Fibroblast of villous mesenchyme (primary cell): ENCODE results near the gene COL3A1. TPM values are rescaled to one million over a fixed set of nuclear protein-coding genes. Genes with fewer than 3 reads are reported as not detected.

Experiments
- DNase-seq: peaks from one replicate; pipeline ENCODE4 v3.0.0-alpha.2; 2010; ENCODE audit warnings: low read depth
- H3K4me3 ChIP-seq: 2 replicates; pipeline ENCODE4 v1.5.1; 2011; ENCODE audit warnings: low read depth, mild to moderate bottlenecking, low read length
- total RNA-seq: library from RNA; depleted of rRNA; stranded (reverse); fragments of >200 nt; gene quantifications from 2 replicates; pipeline ENCODE4 v1.2.3, GENCODE V29; 2012
- TF ChIP-seq, protein P1 (sequence below): IDR thresholded peaks from 2 replicates; pipeline ENCODE4 v1.5.1; 2012; ENCODE audit warnings: low read depth, mild to moderate bottlenecking, low read length; ENCODE audit not compliant: insufficient read depth

The COL3A1 gene
- total RNA-seq, 1 donor: 3,024 TPM

DNA sequence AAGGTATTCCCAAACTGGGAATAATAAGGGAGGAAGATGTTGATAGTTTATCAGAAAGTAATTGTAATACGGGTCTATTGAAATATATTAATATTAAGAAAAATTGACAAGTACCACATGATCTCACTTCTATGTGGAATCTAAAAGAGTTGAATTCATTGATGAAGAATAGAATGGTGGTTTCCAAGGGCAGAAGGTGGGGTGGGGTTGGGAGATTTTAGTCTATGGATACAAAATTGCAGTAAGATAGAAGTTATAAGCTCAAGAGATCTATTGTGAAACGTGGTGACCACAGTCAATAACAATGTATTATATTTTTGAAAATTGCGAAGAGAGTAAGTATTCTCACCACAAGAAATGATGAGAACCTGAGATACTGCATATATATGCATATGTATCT is 38.9 kb downstream of the COL3A1 start:
- H3K4me3 ChIP-seq: no peak overlapping the region
- peak; percentile 80 for DNase-seq
- TF ChIP-seq, protein P1, sequence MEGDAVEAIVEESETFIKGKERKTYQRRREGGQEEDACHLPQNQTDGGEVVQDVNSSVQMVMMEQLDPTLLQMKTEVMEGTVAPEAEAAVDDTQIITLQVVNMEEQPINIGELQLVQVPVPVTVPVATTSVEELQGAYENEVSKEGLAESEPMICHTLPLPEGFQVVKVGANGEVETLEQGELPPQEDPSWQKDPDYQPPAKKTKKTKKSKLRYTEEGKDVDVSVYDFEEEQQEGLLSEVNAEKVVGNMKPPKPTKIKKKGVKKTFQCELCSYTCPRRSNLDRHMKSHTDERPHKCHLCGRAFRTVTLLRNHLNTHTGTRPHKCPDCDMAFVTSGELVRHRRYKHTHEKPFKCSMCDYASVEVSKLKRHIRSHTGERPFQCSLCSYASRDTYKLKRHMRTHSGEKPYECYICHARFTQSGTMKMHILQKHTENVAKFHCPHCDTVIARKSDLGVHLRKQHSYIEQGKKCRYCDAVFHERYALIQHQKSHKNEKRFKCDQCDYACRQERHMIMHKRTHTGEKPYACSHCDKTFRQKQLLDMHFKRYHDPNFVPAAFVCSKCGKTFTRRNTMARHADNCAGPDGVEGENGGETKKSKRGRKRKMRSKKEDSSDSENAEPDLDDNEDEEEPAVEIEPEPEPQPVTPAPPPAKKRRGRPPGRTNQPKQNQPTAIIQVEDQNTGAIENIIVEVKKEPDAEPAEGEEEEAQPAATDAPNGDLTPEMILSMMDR: no peak

DNA sequence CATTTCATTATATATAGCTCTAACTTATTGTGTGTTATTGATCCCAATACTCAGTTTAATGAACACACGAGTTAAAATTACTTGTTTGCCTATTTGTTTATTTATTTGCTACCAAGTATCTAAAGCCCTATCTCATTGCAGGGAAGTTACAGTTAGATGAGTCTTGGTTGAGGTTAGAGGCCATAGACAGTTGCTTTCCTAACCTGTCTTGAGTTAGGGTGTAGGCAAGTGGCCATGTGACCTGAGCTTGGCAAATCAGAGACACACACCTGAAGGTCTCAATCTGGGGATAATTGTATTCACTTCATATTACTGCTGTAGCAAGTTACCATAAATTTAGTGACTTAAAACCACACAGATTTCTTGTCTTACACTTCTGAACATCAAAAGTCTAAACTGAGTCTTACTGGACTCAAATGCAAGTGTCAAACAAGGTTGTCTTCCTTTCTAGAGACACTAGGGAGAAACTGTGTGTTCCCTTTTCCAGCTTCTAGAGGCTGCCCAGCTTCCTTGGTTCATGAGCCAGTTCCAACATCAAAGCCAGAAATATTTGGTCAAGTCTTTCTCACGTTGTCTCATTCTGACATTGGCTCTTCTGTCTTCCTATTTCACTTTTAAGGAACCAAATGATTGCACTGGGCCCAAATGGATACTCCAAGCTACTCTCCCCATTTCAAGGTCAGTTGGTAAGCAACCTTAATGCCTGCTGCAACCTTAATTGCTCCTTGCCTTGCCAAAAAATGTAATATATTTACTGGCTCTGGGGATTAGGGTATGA is 39.7 kb downstream of the COL3A1 start:
- DNase-seq: peak; percentile 91
- TF ChIP-seq, protein P1: no peak

DNA sequence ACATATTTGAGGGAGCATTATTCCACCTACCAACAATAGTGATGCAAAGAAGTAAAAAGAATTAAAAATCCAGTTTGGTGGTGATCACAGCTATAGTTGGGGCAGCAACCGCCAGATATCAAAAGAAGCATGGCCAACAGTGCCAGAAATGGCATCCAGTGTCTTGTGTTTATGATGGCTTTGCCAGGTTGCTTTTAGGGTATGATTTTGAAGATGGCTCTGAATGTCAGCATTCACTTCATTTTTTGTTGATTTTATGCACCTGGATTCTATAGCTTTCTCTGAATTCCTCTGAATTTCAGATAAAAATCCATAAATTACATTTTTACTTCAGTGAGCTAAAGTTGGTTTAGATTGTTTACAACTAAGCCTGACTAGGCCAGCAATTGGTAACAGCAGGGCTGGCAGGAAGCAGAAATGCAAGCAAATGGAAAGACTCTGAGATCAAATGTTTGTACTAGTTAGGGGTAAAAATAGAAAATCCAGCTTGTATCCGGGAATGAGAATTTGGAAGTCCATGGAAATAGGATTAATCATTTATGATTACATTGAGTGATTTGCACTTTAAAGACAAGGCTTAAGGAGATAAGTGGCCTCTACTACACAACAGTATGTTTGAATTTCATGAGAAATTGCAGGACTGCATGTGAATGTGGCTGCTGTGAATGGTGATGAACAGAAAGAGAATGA is 40.4 kb downstream of the COL3A1 start:
- DNase-seq: peak; percentile 79
- TF ChIP-seq, protein P1: no peak

More for the DNA sequence above, 39.7 kb downstream of the COL3A1 start:
- no peak overlapping the region for H3K4me3 ChIP-seq

DNA sequence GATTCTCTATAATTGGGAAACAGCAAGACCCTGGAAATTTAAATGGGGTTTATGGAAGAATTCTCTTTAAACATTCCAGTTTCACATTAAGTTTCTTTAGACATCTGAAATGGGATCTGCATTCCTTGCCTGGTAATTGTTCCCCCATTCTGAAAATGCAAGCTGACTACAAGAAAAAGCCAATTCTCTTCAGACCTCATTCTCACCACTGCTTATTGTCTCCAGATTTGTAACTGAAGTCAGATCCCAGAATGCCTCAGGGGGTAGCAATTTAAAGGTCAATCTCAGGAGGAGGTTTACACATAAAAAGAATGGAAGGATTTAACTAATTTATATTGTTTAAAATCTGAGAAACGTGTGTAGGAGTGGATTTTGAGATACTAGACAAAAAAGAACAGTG is 41.2 kb downstream of the COL3A1 start:
- peak; percentile 59 for DNase-seq

More for the DNA sequence above, 40.4 kb downstream of the COL3A1 start:
- no peak overlapping the region for H3K4me3 ChIP-seq

DNA sequence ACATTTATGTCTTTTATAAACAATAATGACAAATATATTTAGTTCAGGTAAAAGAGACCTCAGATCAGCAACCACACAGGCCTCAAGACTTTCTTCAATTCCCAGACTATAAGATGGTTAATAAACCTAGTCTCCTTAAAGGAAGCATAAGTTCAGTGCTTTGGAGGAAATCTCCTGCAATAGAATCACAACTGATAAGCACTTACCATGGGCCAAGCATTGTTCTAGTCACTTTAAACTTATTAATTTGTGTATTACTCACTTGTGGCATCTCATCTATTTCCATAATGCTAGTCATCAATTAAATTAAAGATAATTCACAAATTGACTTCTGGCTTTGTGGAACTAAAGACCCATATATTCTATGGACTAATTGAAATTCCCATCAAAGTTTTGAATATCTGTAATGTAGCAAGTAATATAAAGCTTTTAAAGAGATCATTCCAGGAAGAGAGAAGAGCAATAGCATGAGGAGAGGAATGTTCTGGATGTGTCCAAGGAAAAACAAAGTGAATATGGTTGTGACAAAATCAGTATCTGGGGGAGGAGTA is 42.2 kb downstream of the COL3A1 start:
- H3K4me3 ChIP-seq: no peak overlapping the region
- TF ChIP-seq, protein P1: no peak
- DNase-seq: peak; percentile 32

More for the DNA sequence above, 41.2 kb downstream of the COL3A1 start:
- H3K4me3 ChIP-seq: no peak overlapping the region
- TF ChIP-seq, protein P1: no peak

DNA sequence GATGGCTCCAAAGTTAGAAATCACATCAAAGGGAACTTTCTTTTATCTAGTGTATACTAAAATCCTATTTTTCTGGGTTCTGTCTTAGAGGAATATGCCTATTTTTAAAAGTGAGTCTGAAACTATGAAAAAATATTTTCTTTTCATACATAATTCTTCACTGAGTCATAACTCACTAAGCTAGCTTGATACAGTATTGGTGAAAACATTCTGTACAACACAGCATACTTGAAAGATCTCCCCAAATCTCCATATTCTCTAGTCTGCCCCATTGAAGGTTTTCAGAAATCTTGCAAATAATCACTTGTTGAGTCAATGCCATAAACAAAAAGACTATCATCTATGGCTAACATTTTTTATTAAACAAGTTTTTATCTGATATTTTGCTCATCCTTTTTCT is 44.5 kb downstream of the COL3A1 start:
- DNase-seq: peak; percentile 42
- no peak overlapping the region for H3K4me3 ChIP-seq
- TF ChIP-seq, protein P1: no peak
